MCF 10A (cell line): ENCODE measurements around the gene ADAMTS2. TPM values are rescaled to one million over a fixed set of nuclear protein-coding genes. Genes with fewer than 3 reads are reported as not detected.

Experiments used
- BruUV-seq: library from RNA; stranded (reverse); fragments of 400-500 nt; replicated peaks from 2 replicates; lab custom pipeline; 2021; lab: Mats Ljungman, UMichigan
- CTCF ChIA-PET: fragments of 300-600 bp; sonication (Branson Sonifier 250); formaldehyde crosslinking; extraction: SDS; loops from one replicate; lab custom pipeline; 2021; ENCODE audit warnings: antibody characterized with exemption, inconsistent platforms; lab: Yijun Ruan, JAX
- POLR2A ChIA-PET: fragments of 300-600, 350-650 bp; sonication (Branson Sonifier 250); formaldehyde crosslinking; extraction: SDS; loops from one replicate; lab custom pipeline; 2020; ENCODE audit warnings: antibody characterized with exemption, inconsistent platforms; lab: Yijun Ruan, JAX
- DNase-seq: peaks from one replicate; pipeline ENCODE4 v3.0.0-alpha.2; 2018; ENCODE audit not compliant: unreplicated experiment
- H3K27ac Mint-ChIP-seq: one replicate; pipeline ENCODE4 v1.8.0; 2022; ENCODE audit warnings: mild to moderate bottlenecking, low read depth, mixed read lengths; ENCODE audit not compliant: unreplicated experiment
- H3K27me3 Mint-ChIP-seq: one replicate; pipeline ENCODE4 v1.8.0; 2022; ENCODE audit warnings: mixed read lengths; ENCODE audit not compliant: insufficient read depth, unreplicated experiment
- H3K36me3 Mint-ChIP-seq: one replicate; pipeline ENCODE4 v1.8.0; 2022; ENCODE audit warnings: mild to moderate bottlenecking, moderate library complexity, mixed read lengths; ENCODE audit not compliant: insufficient read depth, unreplicated experiment
- H3K4me1 Mint-ChIP-seq: one replicate; pipeline ENCODE4 v1.8.0; 2022; ENCODE audit warnings: mixed read lengths; ENCODE audit not compliant: insufficient read depth, unreplicated experiment
- H3K4me3 Mint-ChIP-seq: one replicate; pipeline ENCODE4 v1.8.0; 2022; ENCODE audit warnings: mild to moderate bottlenecking, moderate library complexity, mixed read lengths; ENCODE audit not compliant: unreplicated experiment
- H3K9me3 Mint-ChIP-seq: one replicate; pipeline ENCODE4 v1.8.0; 2022; ENCODE audit warnings: mixed read lengths; ENCODE audit not compliant: unreplicated experiment
- CTCF ChIP-seq: fragments of 200-600 bp; IDR thresholded peaks from one replicate; pipeline ENCODE4 v1.8.0; 2022; ENCODE audit warnings: antibody characterized with exemption, mild to moderate bottlenecking; ENCODE audit not compliant: unreplicated experiment
- intact Hi-C: fragments of 100-400 bp; cut with micrococcal nuclease; formaldehyde crosslinking; loops from 2 replicates; pipeline ENCODE4 v1.14.1; 2022
- total RNA-seq: library from RNA; stranded (reverse); gene quantifications from 2 replicates; pipeline ENCODE4 v1.2.3, GENCODE V29; 2022

The ADAMTS2 gene
- total RNA-seq, 1 experiment from 2014 or later = not detected

GRCh38 chr5:179255527-179256327 is 89.5 kb downstream of the ADAMTS2 start:
- H3K9me3 Mint-ChIP-seq = peaks cover 8% of the 10 kb centered on the region
- intact Hi-C loops = no loop called here
- no TSS peak for BruUV-seq
- DNase-seq = no peak
- ChIA-PET CTCF (no interaction called here), POLR2A (no interaction called here)
- no peak overlapping the region for H3K27ac Mint-ChIP-seq
- H3K4me3 Mint-ChIP-seq = no peak overlapping the region
- peaks cover 7% of the 10 kb centered on the region for H3K4me1 Mint-ChIP-seq
- H3K27me3 Mint-ChIP-seq = no peaks in the 10 kb centered on the region
- no peaks in the 10 kb centered on the region for H3K36me3 Mint-ChIP-seq
- no peak for TF ChIP-seq CTCF

GRCh38 chr5:179254638-179255271 is 90.5 kb downstream of the ADAMTS2 start:
- no TSS peak for BruUV-seq
- Mint-ChIP-seq H3K36me3 (no peaks in the 10 kb centered on the region), H3K9me3 (peaks cover 8% of the 10 kb centered on the region), H3K27me3 (no peaks in the 10 kb centered on the region), H3K27ac (no peak overlapping the region), H3K4me3 (no peak overlapping the region), H3K4me1 (peaks cover 7% of the 10 kb centered on the region)
- intact Hi-C loops = no loop called here
- CTCF ChIA-PET = no interaction called here
- POLR2A ChIA-PET = no interaction called here
- DNase-seq = no peak
- no peak for TF ChIP-seq CTCF

GRCh38 chr5:179253730-179254129 is 91.5 kb downstream of the ADAMTS2 start:
- H3K36me3 Mint-ChIP-seq = no peaks in the 10 kb centered on the region
- ChIA-PET CTCF (no interaction called here), POLR2A (no interaction called here)
- BruUV-seq = no TSS peak
- H3K27ac Mint-ChIP-seq = no peak overlapping the region
- no peaks in the 10 kb centered on the region for H3K4me1 Mint-ChIP-seq
- H3K9me3 Mint-ChIP-seq = peaks cover 8% of the 10 kb centered on the region
- intact Hi-C loops = no loop called here
- no peak overlapping the region for H3K4me3 Mint-ChIP-seq
- no peaks in the 10 kb centered on the region for H3K27me3 Mint-ChIP-seq
- no peak for TF ChIP-seq CTCF
- DNase-seq = no peak

GRCh38 chr5:179251276-179251969 is 93.8 kb downstream of the ADAMTS2 start:
- Mint-ChIP-seq H3K9me3 (peaks cover 18% of the 10 kb centered on the region), H3K27me3 (no peaks in the 10 kb centered on the region)
- CTCF ChIA-PET = no interaction called here

More at GRCh38 chr5:179251276-179251969, 93.8 kb downstream of the ADAMTS2 start:
- Mint-ChIP-seq H3K4me3 (no peak overlapping the region), H3K4me1 (no peaks in the 10 kb centered on the region), H3K36me3 (no peaks in the 10 kb centered on the region), H3K27ac (no peak overlapping the region)
- POLR2A ChIA-PET = no interaction called here
- DNase-seq = no peak
- intact Hi-C loops = no loop called here
- no TSS peak for BruUV-seq
- no peak for TF ChIP-seq CTCF
